HG02840 (cell line): ENCODE results near the gene TNRC18.

ENCODE experiments used
- ATAC-seq: cut with Tn5 transposase; IDR thresholded peaks from one replicate; pipeline ENCODE4 v1.9.1; 2021; ENCODE audit warnings: mild to moderate bottlenecking, moderate library complexity, moderate number of reproducible peaks; ENCODE audit not compliant: unreplicated experiment, low FRiP score

Gene TNRC18

DNA sequence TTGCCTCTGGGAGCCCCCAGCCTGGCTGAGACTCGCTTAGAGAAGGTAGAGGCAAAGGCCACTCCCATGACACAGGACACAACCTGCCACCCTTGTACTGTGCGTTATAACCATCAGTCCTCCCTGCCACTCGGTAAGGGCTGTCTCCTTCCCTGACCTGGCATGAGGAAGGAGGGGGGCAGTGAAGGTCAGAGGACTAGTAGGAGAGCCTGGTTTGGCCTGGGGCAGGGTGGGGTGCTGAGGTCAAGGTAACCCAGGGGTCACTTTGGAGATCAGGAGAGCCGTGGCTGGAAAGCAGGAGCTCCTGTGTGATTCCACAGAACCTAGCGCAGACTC lies 6.9 kb upstream of the TNRC18 start:
- no peak for ATAC-seq

DNA sequence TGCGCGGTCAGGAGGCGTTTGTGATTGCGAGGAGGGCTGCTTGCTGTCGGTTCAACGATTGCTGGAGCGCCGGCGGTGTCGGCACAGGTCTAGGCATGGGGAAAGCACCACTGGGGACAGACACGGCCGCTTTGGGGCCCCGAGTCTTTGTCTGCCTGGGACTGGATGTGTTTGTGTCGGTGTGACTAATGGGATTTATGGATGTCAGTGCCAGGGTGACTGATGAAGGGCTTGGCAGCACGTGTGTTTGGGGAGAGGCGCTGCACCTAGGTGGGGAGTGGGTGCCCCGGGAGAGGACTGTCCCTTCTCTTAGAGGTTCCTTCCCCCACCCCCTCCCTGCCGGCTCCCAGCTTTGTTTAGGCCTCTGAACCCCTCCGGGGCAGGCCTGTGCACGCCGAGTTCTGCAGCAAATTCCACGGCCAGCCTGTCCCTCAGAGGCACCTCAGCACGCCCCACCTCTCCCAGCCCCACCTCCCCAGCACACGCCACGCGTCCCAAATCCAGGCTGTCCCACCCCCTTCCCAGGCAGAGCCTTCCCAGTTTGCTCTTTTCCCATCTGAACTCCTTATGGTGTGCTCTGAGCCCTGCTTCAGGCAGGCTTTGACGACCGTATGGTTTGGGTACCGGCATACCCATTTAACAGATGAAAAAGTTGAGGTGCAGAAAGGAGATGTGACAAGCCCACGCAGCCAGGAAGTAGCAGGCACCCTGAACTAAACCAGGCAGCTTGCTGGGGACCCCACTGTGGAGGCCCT lies 6.4 kb upstream of the TNRC18 start:
- no peak for ATAC-seq

DNA sequence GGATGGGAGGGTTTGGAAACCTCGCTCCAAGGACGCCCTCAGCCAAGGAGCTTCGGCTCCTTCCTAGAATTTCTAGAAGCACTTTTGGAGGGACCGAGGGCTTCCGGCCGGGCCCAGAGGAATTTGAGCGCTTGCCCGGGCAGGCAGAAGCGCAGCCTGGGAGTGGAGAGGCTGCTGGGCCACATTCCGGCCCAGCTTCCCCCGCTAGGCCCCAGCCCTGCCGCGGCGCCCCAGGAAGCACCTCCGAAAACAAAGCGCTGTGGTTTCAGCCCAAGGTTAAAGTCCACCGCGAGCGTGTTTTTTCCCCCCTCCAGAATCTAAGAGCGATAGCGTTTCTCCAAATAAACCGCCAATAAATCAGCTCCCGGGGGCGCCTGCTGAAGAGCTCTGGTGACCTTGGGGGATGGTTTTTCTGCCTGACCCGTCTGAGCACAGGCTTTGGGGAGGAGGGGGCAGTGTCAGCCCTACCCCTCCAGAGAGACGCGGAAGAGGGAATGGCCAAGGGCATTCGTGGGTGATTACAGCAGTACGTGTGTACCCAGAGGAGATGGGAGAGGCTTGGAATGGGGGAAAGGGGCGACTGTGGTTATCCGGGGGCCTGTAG lies 5.7 kb upstream of the TNRC18 start:
- ATAC-seq, result no peak

DNA sequence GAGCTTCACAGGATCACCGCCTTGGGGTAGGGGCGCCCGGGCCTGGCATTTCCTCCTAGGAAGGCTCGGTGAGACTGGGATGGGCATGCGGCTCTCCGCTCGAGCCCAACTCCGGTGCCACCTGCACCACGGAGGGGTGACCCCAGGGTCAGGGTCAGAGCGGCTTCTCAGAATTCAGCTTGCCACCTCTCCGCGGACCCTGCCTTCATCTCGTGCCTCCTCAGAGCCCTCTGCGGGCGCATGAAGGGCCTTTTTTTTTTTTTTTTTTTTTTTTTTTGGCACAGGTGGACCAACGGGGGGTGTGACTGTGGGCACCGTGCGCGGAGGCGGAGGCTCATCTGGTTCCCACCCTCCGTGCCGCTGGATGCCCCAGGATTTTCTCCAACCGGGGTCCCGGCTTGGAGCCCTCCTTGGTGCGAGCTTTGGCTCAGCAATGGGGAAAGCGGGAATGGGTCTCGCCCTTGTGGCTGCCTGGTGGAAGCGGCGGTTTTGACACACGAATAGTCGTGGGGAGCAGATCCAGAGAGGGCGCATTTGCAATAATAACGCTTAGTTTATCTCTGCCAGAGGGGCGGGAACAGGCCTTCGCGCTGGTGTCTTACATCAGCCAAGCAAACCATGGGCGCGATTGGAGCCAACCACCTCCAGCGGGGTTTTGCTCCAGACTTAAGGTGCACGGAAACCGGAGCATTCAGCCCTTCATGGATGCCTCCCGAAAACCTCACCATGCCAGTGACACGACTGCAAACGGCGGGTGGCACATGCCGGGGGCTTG lies 5.0 kb upstream of the TNRC18 start:
- no peak for ATAC-seq

DNA sequence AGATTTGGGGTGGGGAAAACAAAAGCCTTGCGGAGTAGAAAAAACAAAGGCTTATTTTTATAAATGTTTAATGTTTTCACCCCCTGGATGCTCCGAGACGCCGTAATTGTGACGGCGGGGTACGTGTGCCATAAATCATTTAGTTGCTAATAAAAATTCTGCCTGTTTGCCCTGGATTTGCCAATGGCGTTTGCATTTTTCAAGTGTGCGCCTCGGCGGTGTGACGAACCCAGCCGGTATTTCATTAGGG lies 2.5 kb upstream of the TNRC18 start:
- ATAC-seq, result no peak

DNA sequence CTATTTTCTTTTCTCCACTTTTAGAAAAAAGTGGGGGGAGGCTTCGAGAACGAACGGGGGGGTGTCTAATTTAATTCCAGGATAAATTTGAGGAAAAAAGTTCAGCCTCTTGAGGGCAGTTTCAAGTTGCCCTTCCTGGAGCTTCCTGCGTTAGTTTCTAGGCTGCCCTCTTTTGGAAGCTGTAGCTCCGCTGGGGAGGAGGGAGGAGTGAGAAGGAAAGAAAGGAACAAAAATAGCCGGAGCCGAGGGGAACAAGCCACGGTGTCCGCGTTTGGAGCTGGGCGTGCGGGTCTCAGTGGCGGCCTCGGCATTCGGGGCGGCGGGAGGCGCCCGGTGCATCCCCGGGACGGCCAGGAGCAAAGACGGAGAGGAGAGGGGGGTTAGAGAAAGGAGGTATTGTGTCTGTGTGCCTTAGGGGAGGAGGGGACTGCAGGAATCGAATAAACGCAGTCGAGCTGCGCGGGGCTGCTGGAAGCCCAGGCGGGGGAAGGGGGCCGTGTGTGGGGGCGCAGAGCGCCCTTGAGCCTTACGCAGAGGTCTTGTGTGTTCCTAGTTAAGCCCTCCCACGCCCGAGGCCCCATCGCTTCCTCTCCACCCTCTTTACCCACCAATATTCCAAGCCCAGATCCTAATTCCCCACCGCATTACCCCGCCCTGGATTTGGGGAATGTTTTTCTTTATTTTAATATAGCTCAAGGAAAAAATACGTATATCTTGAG lies 2.0 kb upstream of the TNRC18 start:
- ATAC-seq, result no peak

DNA sequence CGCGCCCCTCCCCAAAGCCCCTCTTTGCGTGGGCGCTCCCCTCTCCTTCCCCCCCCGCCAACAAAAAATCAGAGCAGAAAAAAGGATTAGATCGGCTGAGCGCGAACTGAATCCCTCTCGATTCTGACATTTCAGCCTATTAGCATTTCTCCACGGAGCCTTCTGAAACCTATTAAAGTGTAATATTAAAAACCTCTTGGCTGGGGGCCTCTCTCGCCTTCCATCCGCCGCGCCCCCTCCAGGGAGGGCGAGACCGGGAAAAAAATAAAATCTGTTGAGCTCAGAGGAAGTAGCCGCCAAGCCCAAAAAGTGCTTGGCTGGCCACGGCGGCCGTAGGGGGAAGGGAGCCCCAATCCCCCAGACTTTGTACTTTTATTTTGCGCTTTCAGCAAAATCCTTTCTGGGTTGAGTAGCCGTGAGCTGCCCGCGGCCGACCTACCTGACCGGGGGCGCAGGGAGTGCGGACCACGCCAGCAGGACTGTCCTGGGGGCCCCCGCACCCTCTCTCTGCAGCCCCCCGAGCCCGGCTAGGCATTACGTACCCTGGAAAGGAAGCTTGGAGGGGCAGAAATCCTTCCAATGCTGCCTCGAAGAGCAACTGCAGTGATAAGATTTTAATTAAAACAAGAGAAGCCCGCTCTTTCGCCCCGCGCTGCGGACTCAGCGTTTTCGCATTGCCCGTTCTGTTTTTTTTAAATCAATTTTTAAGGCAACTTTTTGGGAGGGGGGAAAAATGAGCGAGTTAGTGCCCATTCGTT lies 1.3 kb upstream of the TNRC18 start:
- ATAC-seq, result no peak

DNA sequence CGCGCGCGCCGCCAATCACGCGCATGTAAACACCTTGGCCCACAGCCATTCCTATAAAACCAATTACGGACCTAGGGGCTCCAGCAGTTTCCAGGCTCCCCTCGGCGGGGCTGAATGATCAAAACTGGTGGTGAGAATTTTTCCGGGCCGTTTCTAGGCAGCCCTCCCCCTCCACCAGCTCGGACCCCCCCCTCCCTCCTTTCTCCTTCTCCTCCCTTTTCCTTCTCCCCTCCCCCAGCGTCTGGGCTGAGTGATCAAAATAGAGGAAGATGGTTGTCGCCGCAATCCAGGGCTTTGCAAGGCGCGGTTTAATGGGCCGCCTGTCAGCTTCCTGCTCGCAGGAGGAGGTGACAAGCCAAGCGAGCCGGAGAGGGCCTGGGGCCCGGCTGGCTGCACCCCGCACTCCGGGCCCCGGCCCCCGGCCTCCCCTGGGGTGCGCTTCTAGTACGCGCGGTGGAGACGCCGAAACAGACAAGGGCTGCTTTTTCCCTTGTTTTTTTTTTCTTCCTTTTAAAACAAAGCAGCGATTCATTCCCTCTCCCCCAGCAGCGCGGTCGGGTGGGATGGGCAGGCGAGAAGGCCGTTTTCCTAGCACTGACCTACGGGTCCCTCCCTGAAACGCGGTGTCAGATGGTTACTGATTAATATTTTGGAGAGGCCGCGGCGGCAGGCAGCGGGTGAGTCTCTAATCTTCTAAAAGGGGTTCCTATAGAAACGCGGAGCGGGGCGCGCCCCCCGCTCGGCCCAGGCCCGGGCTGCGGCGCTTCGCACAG lies 528 bp upstream of the TNRC18 start:
- no peak for ATAC-seq

DNA sequence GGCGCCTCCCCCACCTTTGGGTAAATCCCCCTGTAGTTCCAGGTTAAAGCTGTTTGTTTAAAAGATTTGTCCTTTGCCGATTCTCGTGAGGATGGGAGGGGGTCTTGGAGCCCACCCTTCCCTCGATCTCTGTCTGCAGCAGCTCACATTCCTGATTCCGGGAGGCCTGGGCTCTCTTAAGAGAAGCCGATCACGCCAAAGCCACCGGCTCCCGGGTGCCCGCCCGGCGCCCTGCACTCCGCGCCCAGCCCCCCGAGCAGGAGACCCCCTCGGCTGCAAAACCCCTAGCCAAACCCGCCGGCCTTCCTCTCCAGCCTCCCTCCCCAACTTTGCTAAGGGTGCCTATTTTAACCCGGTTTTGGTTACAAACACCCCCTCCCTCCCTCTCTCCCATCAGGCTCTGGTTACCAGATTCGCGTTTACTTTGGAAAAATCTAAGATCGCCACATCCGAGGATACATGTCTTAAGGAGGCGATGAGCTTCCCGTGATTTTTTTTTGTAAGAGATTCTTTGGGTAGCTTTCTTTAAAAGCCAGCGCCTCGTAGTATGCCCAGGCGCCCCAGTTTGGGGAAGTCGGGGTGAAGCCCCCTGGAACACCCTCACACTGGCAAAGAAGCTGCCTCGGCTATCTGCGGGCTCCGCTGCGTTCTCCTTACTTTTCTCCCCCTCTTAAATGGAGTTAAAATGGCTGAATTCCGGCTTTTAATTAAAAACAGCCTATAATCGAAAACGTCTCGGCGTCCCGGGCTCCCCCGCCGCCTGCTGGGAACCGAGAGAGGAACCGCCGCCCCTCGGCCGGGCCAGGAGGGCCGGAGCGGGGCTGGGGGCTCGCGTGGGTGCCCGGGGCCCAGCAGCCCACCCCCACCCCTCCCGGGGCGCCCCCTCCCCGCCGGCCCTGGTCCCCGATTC lies 983 bp downstream of the TNRC18 start:
- ATAC-seq, result no peak

DNA sequence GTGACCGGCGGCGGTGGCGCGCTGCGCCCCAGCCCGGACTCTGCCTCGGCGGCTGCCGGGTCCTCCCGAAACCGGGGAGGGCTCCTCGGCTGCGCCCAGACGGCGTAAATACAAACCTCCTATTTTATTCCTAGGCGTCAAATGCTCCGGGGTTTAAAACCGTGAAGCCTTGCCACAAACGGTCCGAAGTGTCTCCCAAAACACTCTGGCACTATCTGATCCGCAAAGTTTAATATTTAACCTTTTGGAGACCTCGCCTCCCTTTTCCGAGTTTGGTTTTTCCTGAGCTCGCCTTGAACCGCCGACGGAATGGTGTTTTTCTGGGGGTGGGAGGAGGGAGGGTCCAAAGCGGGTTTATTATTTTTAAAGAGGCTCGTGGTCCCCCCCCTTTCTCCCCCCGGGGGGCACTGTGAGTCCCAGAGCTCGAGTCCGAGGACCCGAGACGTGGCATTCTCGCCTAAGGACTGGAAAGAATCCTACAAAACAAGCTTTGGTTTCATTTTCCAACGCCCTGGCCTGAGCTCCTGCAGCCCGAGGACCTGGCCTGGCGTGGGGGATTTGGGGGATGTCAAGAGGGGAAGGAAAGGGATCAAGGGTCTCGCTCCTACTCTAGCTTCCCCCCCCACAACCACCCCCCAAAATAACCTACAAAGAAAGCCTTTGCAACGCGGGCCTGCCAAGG lies 1.8 kb downstream of the TNRC18 start:
- ATAC-seq, result no peak

DNA sequence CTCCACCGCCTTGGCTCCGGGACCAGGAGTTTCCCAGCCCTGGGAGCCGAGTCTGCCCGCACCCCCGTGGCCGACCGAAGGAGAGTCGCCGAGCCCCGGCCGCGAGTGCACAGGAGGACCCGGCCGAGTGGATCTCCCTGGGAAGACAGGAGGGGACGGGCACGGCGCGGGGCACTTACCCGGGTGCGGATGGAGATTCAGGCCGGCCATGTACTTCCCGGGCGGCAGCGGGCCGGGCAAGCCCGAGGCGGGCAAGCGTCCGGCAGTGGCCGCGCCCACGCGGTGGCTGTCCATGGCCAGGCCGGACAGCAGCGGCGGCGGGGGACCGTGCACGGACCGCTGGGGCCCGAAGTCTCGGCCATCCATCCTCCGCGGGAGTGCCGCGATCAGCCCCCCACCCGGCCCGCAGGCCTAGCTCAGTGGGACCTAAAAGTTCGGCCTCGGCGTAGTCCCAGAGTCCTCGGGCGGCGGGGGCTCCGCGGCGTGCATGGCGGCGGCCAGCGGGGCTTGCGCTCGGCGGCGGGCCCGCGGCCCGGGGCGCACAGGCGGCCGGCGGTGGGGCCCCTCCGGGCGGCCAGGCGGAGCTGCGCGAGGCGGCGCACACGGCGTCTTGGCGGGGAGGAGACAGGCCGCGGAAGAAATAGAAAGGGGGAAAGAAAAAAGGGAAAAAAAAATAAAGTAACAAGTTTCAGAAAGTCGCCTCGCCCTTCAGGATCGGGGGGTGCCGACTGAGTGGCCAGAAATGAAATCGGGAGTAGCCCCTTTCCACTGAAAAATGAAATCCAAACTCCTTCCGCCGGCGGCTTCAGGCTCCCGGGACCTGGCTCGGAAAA lies 2.5 kb downstream of the TNRC18 start:
- ATAC-seq, result no peak

DNA sequence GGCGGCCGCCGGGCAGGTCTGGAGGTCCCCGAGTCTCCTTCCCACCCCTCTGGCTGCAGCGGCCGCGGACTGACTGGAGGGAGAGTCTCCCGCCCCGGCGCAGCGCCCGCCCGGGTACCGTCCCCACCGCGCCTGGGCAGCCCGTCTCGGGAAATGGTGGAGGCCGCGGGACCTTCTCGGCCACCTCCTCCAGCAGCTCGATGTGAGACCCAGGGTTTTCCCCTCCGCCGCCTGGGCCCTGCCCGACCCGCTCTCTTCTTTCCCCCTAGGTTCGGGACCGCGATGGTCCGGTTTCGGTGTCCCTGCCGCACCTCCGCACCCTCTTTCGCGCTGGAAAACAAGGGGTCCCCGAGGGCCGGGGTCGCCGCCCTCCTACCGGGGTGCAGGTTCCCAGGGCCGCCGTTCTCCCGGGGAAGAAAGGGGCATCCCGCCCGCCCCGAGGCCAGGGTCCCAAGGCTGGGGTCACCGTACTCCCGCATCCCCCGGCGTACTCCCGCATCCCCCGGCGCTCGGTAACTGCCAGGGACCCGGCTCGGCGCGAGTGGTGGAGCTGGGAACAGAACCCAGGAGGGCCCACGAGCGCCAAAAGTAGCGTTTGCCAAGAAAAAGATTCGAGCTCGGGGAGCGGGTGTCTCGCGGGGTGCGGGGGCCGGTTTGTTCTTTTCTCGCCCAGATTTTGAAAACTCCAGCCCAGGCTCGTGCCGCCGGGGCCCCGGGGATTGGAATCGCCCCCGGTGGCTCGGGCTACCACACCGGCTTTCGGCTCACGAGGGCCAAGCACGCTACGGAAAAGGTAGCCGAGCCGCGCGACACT lies 3.4 kb downstream of the TNRC18 start:
- no peak for ATAC-seq

DNA sequence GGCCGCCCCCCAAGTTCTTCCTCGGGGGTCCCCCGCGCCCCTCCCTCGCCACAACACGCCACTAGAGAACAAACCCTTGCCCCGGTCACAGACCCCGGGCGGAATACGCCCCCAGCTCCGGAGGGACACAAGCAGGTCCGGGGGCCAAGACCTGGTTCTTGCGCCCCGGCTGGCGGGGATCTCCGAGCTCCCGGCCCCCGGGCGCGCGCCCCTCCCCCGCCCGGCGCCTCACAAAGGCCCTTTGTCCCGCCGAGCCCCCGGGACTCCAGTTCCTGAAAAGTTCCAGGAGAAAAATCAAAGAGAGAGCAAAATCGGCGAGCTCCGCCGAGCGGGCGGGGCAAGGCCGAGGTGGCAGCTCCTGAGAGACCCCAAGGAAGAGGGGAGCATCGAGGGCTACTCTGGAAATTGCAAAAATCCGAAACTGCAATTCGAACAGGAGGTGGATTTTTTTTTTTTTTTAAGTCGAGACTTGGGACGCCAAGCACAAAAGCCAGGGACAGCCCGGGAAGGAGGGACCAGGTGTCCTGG lies 4.0 kb downstream of the TNRC18 start:
- ATAC-seq, result no peak

DNA sequence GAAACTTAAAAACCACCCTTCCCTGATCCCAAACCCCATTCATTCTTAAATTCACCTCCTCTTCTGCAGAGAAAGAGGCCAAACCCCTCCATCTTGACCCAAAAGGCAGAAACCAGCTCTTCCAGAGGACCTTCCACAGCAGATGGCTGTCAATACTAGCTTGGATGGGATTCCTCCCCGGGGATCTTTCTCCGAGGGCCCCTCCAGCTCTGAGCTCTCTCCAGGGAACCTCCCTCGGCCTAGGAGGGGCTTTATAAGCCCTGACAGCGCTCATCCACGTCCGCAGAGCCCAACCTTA lies 5.4 kb downstream of the TNRC18 start:
- no peak for ATAC-seq

DNA sequence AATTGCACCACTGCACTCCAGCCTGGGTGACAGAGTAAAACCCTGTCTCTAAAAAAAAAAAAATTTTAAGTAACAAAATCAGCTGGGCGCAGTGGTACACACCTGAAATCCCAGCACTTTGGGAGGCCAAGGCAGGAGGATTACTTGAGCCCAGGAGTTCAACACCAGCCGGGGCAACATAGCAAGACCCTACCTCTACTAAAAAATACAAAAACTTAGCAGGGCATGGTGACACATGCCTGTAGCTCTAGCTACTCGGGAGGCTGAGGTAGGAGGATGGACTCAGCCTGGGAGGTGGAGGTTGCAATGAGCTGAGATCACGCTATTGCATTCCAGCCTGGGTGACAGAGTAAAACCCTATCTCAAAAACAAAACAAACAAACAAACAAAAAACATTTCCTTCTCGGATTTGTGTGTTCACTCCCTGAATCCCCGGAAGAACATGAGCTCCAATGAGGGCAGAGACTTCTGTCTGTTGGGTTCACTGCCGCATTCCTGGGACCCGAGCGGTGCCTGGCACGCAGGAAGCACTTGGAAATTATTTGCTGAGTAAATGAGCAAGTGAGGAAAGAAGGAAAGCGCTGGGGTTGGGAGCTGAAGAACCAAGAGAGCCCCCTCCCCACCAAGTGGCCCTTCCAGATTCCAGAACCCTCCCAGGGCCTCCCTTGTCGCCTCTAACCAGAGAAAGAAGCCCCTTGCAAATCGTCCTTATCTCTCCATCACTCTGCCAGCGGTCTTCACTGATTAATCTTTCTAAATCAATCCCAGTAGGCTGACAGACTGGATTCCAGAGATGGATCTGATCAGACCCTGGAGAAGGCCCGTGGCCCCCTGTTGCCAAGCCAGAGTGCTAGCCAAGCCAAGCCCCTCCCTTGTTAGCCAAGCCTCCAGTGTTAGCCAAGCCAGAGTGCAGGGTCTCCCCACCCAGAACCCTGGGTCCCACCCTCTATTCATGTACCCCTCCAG lies 6.2 kb downstream of the TNRC18 start:
- no peak for ATAC-seq

DNA sequence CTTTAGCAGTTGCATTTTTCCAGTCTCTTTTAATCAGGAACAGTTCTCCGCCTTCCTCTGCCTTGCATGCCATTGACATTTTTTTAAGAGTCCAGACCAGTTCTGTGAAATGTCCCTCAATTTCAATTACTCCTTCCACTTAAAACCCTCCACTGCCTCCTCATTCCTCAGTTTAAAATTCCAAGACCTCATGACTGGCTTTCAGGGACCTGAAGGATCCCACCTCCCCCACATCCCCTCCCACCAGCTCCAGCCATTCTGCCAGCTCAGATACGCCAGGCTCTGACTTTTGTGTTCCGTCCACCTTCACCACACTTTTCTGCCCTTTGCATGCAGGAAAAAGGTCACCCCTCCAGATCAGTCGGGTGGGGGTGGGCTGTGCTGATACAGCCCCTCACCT lies 8.7 kb downstream of the TNRC18 start:
- no peak for ATAC-seq
